HT-29 (cell line): ENCODE results near the gene NDUFAB1. TPM values are rescaled to one million over a fixed set of nuclear protein-coding genes. Genes with fewer than 3 reads are reported as not detected.
"Not testable (repeated sequence)": the region's sequence is repeated elsewhere in the genome, so short reads cannot be mapped to it uniquely, and the experiment has no call there.

Experiments used
- DNase-seq: peaks from one replicate; pipeline ENCODE4 v3.0.0-alpha.2; 2015; ENCODE audit warnings: low spot score
- total RNA-seq: library from RNA; depleted of rRNA; stranded (reverse); fragments of >200 nt; shearing (Covaris generic); gene quantifications from 2 replicates; pipeline ENCODE4 v1.2.3, GENCODE V29; 2014

Gene NDUFAB1
- total RNA-seq, 1 experiment from 2014 or later = 279 TPM

- DNase-seq = no peak
Observed at GRCh38 chr16:23584186-23585076, 11.7 kb downstream of the NDUFAB1 start.

- not testable (repeated sequence) for DNase-seq
Observed at GRCh38 chr16:23583271-23583670, 12.8 kb downstream of the NDUFAB1 start.

GRCh38 chr16:23581764-23582163 lies 14.4 kb downstream of the NDUFAB1 start:
- no peak for DNase-seq

- DNase-seq = no peak
Observed at GRCh38 chr16:23580391-23580790, 15.7 kb downstream of the NDUFAB1 start.

- DNase-seq = no peak
Observed at GRCh38 chr16:23579371-23579770, 16.7 kb downstream of the NDUFAB1 start.

GRCh38 chr16:23578101-23578830 lies 17.9 kb downstream of the NDUFAB1 start:
- no peak for DNase-seq

GRCh38 chr16:23577493-23577892 lies 18.6 kb downstream of the NDUFAB1 start:
- DNase-seq = no peak

GRCh38 chr16:23575834-23576233 lies 20.3 kb downstream of the NDUFAB1 start:
- DNase-seq = no peak

- no peak for DNase-seq
Observed at GRCh38 chr16:23573817-23574216, 22.3 kb downstream of the NDUFAB1 start.

GRCh38 chr16:23572394-23572793 lies 23.7 kb downstream of the NDUFAB1 start:
- no peak for DNase-seq

- no peak for DNase-seq
Observed at GRCh38 chr16:23571895-23572294, 24.2 kb downstream of the NDUFAB1 start.

- DNase-seq = no peak
Observed at GRCh38 chr16:23570992-23571632, 25.0 kb downstream of the NDUFAB1 start.

- DNase-seq = no peak
Observed at GRCh38 chr16:23567602-23568001, 28.5 kb downstream of the NDUFAB1 start.

GRCh38 chr16:23566724-23567123 lies 29.4 kb downstream of the NDUFAB1 start:
- no peak for DNase-seq

- no peak for DNase-seq
Observed at GRCh38 chr16:23564575-23565363, 31.3 kb downstream of the NDUFAB1 start.

GRCh38 chr16:23563186-23563585 lies 32.9 kb downstream of the NDUFAB1 start:
- no peak for DNase-seq

- DNase-seq = no peak
Observed at GRCh38 chr16:23562505-23562904, 33.6 kb downstream of the NDUFAB1 start.

GRCh38 chr16:23561586-23561985 lies 34.5 kb downstream of the NDUFAB1 start:
- no peak for DNase-seq

- peak; percentile 20 for DNase-seq
Observed at GRCh38 chr16:23557779-23558702, 38.1 kb downstream of the NDUFAB1 start.
